Fibroblast of peridontal ligament (primary cell): ENCODE data around the gene DNAJB12.
"Not testable (repeated sequence)": the region's sequence is repeated elsewhere in the genome, so short reads cannot be mapped to it uniquely, and the experiment has no call there.

Experiments
- DNase-seq: peaks from one replicate; pipeline ENCODE4 v3.0.0-alpha.2; 2010; ENCODE audit errors: extremely low read depth

The DNAJB12 gene

DNA sequence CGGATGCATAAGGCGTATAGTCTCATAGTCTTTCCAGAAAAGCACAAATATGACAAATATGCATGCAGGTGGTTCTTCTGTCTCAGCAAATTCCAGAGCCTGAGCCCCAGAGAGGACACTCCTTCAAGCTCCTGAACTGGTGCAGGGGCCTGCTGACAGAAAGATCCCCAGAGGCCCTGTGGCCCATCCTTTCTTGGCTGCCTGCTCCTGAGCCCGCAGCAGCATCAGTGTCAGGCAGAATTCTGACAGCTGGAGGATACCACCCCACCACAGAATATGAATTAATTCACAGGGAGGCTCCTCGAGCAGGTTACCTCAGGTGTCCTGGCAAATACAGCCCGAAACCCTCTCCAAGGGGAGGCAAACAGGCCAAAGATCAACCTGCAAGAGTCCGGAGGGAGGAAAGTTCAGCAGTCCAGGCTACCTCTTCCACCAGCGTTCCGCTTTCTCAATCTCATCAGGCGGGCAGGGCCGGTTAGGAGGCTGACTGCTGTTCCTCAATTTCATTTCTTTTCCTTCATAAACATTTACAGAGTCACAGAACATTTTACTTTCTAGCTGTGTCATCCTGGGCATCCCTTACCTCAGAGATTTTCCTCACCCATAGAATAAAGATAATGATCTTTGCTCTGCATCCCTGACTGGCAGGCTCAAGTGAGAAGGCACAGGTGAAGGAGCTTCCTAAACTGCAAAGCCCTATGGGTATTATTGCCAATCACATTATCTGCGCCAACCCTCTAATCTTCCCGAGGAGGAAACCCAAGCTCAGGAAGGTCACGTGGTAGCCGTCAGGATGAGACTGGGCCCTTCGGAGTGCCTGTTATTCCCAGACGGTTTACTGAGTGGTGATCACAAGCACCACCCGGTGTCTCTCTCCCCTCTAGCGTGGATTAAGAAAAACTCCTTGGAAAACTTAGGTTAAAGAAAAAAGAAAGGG lies 1.4 kb downstream of the DNAJB12 start:
- peak; percentile 41 for DNase-seq

GRCh38 chr10:72351479-72351878 lies 3.2 kb downstream of the DNAJB12 start:
- DNase-seq = no peak

GRCh38 chr10:72349438-72349837 lies 5.3 kb downstream of the DNAJB12 start:
- no peak for DNase-seq

- no peak for DNase-seq
These were observed 6.4 kb downstream of the DNAJB12 start for GRCh38 chr10:72348282-72348681.

DNA sequence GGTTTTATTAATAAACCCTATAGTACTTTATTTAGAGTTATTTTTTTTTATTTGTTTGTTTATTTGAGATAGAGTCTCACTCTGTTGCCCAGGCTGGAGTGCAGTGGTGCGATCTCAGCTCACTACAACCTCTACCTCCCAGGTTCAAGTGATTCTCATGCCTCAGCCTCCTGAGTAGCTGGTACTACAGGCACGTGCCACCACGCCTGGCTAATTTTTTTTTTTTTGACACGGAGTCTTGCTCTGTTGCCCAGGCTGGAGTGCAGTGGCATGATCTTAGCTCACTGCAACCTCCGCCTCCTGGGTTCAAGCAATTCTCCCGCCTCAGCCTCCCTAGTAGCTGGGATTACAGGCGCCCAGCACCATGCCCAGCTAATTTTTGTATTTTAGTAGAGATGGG lies 8.6 kb downstream of the DNAJB12 start:
- not testable (repeated sequence) for DNase-seq

DNA sequence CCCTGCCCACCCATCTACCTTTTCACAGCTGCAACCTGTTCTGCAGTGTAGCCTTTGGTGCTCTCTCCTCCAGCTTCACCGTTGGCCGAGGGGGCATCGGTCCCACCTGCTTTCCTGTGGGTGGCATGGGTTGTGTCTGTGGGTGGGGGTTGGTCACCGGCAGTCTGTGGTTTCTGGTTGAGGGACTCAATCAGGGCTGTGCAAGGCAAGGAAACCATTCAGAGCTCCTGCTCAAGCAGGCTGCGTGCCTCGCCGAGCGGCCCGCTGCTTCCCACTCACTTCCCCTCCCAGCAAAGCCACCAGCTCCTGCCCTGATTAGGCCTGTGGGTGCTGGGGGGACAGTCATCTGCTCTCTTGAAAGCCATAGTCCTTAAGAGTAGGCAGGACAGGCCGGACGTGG lies 9.8 kb downstream of the DNAJB12 start:
- DNase-seq = no peak

DNA sequence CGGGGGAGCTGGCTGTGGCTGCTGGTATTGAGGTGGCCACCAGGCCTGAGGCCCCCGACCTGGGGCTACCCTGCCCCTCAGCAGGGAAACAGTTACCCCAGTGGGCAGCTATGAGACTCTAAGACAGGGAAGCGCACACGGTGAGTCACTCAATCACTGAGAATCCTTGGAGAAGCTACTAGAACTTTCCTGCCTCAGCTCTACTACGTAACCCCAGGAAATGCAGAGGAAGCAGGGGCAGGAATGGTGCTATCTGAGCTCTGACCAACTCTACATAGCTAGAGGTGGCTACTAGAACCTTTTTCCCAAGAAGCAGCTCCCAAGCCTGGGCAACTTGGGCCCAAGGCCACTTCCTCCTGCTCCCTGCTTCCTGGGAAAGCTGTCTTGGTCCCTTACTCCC lies 11.8 kb downstream of the DNAJB12 start:
- DNase-seq = no peak

DNA sequence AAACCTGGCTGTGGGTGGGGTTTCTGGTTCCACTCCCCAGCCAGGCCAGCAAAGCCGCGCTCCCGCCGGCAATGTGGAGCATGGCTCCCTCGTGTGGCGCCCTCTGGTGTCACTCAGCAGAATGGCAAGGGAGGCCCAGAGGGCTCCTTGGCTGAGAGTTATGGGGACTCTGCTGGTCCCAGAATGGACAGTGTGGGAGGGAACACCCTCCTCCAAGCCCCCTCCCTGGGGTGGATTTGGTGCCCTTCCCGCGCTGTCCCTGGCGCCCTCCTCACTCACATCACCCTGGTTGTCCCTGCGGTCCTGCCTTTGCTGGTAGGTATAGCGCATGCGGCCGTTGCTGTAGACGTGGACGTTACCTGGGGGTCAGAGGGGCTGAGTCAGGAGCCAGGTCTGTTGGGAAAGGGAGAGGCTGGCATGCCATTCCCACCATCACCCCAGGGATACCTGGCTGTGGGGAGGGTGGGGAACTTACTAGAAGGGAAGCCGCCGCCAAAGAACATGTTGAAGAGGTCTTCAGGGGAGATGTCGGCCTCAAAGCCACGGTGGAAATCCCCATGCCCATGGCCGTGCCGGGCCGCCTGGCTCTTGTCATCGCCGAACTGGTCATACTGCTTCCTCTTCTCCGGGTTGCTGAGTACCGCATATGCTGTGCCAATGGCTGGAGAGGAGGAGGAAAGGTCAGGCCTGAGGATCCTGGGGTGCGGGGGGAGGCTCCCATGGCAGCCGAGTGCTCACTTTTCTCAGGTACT lies 14.0 kb downstream of the DNAJB12 start:
- peak; percentile 40 for DNase-seq

DNA sequence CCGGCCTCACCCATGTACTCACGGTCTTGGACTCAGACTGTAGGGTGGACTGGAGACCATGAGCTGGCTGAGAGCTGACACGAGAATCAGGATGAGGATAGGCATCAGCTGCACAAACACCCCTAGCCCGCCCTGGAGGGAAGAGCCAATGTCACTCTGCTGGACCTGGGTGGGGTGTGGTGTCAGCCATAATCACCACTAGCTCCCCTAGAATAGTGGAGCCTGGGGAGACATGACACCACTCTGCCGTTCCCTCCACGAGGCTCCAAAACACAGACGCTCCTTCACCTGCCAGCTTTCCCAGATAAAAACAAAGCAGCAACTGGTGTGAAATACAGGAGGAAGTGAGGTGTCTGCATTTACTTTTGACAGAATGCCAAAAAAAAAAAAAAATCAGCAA lies 16.5 kb downstream of the DNAJB12 start:
- no peak for DNase-seq

DNA sequence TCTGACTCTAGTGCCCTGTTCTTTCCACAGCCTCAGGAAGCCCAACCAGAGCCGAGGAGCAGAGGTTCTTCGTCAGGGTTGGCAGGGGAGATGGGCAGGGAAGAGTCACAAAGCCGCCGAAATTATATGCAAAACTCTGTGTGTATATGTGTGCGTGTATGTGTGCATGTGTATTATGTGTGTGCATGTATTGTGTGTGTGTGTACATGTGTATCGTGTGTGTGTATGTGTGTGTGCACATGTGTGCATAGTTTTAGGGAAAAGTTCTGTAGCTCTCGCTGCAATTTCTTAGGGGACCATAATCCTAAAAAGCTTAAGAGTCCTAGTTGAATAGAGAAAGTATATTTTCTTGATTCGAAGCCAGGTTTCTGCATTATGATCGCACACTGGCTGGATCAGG lies 17.0 kb downstream of the DNAJB12 start:
- no peak for DNase-seq

- peak; percentile 70 for DNase-seq
These were observed 17.6 kb downstream of the DNAJB12 start for GRCh38 chr10:72337039-72337629.

- DNase-seq = peak; percentile 16
These were observed 18.3 kb downstream of the DNAJB12 start for GRCh38 chr10:72336259-72337038.

- peak; percentile 70 for DNase-seq
These were observed 19.1 kb downstream of the DNAJB12 start for GRCh38 chr10:72335394-72336258.

- DNase-seq = peak; percentile 82
These were observed 19.8 kb downstream of the DNAJB12 start for GRCh38 chr10:72334825-72335393.

DNA sequence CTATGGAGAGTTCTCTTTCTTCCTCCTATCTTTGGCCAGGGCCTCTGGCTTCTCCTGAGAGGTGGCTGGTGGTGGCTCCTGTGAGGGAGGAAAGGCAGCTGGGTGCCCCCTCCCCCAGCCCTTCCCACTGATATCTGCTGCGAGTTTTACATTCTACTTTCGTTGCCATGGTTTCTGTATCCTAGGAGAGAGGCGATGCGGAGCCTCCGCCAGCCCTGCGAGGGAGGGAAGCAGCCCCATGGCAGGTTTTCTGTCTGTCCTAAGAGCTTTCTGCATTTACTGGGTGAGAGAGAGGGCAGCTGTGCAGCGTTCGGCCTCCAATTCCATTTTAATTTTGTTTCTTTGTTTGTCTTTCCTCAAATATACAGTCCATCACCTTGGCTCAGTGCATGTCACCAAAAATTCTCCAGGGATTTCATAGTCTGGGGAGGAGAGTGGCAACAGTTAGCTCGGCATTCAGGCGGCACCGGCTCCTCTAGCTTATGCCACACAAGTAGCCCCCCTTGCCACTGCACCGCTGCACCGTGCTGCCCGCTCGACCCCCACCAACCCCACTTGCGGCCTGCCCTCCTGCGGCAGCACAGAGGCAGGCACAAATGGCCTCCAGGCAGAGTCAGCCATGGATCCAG lies 20.4 kb downstream of the DNAJB12 start:
- DNase-seq = peak; percentile 39

DNA sequence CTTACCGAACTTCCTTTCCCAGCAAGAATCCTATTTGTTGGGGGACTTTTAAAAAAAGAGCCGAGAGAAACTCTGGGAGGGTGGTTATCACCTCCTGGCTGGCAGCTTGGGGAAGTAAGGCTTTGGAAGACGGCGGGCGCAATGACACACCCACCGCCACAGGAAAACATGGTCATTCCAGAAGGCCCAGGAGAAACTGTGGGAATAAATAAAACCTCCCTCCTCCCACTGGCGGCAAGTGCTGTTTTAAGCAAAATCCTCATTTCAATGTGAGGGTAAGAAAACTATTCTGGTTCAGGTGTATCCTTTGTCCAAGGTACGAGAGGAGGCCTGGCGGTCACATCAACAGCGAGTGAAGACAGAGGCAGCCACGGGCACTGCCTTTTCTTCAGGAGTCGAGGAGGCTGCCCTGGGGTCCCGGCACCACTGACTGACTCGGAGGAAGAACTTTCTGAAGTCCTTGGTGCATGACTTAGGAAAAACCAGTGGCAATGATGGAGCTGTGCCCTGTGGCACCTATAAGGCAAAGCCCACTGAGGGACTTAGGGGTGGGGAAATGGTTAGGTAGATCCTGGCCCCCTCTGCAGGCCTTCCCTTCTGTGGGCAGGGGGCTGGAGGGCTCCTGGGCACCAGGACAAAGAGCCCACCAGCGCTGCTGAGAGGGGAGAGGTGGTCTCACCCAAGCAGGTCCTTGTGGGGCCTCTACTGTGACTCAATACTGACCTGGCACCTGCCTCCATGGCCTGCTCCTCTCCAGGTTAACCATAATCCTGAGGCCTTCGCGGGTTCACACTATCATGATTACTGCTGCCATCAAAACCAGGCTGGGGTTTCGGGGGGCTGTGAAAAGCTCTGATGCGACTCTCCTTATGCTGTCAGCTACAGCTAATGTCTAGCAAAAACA lies 21.4 kb downstream of the DNAJB12 start:
- no peak for DNase-seq

DNA sequence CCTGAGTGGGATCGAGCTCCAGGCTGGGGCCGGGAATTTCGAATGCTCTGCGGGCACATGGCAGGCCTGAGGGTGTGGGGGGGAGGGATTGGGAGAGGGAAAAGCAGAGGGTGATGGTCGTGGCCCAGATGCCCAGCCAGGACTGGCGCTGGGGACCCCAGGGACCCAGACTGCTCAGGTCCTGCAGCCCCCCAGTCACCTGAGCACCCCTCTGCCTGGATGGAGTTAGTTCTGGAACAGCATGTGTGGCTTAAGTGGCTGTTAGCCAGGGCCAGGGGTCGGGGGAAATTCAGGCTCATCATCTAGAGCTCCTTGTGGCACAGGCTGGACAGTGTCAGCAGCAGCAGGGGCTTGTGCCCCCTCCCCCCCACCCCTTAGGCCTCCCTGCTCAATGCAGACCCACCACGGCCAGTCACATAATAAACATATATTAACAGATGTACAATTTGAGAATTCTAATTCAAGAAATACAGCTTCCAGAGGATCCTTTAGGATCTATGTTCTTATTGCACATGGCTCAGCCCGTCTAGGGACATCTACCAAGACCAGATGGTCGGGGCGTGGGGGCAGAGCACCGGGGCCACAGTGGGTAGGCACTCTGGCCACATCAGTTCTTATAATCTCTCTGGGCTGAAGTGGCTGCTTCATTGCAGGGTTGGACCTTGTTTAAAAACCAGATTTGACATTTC lies 22.2 kb downstream of the DNAJB12 start:
- DNase-seq = no peak
